Naive thymus-derived CD4-positive, alpha-beta T cell (primary cell): ENCODE measurements around the gene FGD2. TPM values are rescaled to one million over a fixed set of nuclear protein-coding genes. Genes with fewer than 3 reads are reported as not detected.
A peak's percentile ranks its signal among the peaks of the same experiment; 100 is the strongest.

Experiments
- ATAC-seq: fragments of 150-1000 bp; cut with Tn5 transposase; 2 replicates; pipeline ENCODE4 v1.10.0; 2021; ENCODE audit warnings: mild to moderate bottlenecking, moderate library complexity
- CTCF ChIA-PET: fragments of 350-600 bp; sonication (Branson Sonifier 250); formaldehyde crosslinking; loops from one replicate; lab custom pipeline; 2021; ENCODE audit warnings: antibody characterized with exemption; lab: Charles Lee
- POLR2A ChIA-PET: fragments of 350-600 bp; sonication (Branson Sonifier 250); formaldehyde crosslinking; loops from one replicate; lab custom pipeline; 2021; ENCODE audit warnings: antibody characterized with exemption, inconsistent platforms; lab: Charles Lee
- DNase-seq, 9 donors: peaks; one replicate each; pipeline versions ENCODE4 v3.0.0 to v3.0.0-alpha.2; 2020 to 2022; ENCODE audit warnings: mixed read lengths in 1 of 9
- H3K27ac ChIP-seq: one replicate; pipeline ENCODE4 v1.7.0; 2013; ENCODE audit warnings: mild to moderate bottlenecking, low read depth, low read length, moderate library complexity
- H3K27me3 ChIP-seq, 2 donors: one replicate each; pipeline ENCODE4 v1.7.0; 2013; ENCODE audit warnings: low read length in 2 of 2, mild to moderate bottlenecking in 2 of 2, moderate library complexity in 2 of 2; ENCODE audit not compliant: control insufficient read depth in 2 of 2, insufficient read depth in 2 of 2
- H3K36me3 ChIP-seq, 3 experiments: 1 replicate in 2 of 3; 2 replicates in 1 of 3; pipeline ENCODE4 v1.7.0; 2013; ENCODE audit warnings: low read length in 3 of 3, mild to moderate bottlenecking in 3 of 3, moderate library complexity in 1 of 3; ENCODE audit not compliant: insufficient read depth in 3 of 3, control insufficient read depth in 2 of 3
- H3K4me1 ChIP-seq, 2 donors: one replicate each; pipeline ENCODE4 v1.7.0; 2013; ENCODE audit warnings: low read length in 2 of 2, mild to moderate bottlenecking in 2 of 2, moderate library complexity in 1 of 2; ENCODE audit not compliant: control insufficient read depth in 2 of 2, insufficient read depth in 2 of 2
- H3K4me3 ChIP-seq: 2 replicates; pipeline ENCODE4 v1.7.0; 2013; ENCODE audit warnings: mild to moderate bottlenecking, low read length
- H3K9me3 ChIP-seq, 3 experiments: 1 replicate in 2 of 3; 2 replicates in 1 of 3; pipeline ENCODE4 v1.7.0; 2013; ENCODE audit warnings: low read length in 3 of 3; ENCODE audit not compliant: control insufficient read depth in 2 of 3
- H3K27ac Mint-ChIP-seq, 9 donors: one replicate each; pipeline ENCODE4 v1.8.0; 2020 to 2022; ENCODE audit warnings: mixed read lengths in 9 of 9, mild to moderate bottlenecking in 8 of 9, moderate library complexity in 5 of 9, inconsistent platforms in 2 of 9
- H3K27me3 Mint-ChIP-seq, 5 donors: one replicate each; pipeline ENCODE4 v1.8.0; 2021 to 2022; ENCODE audit warnings: mixed read lengths in 5 of 5, mild to moderate bottlenecking in 1 of 5
- H3K36me3 Mint-ChIP-seq, 5 donors: one replicate each; pipeline ENCODE4 v1.8.0; 2020 to 2022; ENCODE audit warnings: mixed read lengths in 5 of 5, mild to moderate bottlenecking in 3 of 5, inconsistent platforms in 1 of 5
- H3K4me1 Mint-ChIP-seq, 7 donors: one replicate each; pipeline ENCODE4 v1.8.0; 2020 to 2022; ENCODE audit warnings: mixed read lengths in 7 of 7, mild to moderate bottlenecking in 3 of 7, inconsistent platforms in 1 of 7
- H3K4me3 Mint-ChIP-seq, 10 donors: one replicate each; pipeline ENCODE4 v1.8.0; 2020 to 2022; ENCODE audit warnings: mild to moderate bottlenecking in 10 of 10, mixed read lengths in 10 of 10, moderate library complexity in 6 of 10, inconsistent platforms in 2 of 10
- H3K9me3 Mint-ChIP-seq, 11 donors: one replicate each; pipeline ENCODE4 v1.8.0; 2020 to 2022; ENCODE audit warnings: mixed read lengths in 11 of 11, mild to moderate bottlenecking in 4 of 11, inconsistent platforms in 1 of 11, moderate library complexity in 1 of 11
- intact Hi-C, 2 donors: fragments of 100-400 bp; cut with micrococcal nuclease; formaldehyde crosslinking; loops; one replicate each; pipeline ENCODE4 v1.15.1; 2023
- polyA plus RNA-seq, 2 donors: library from polyadenylated mRNA; unstranded; fragments of 300-500 nt; fragmentation: Illumina TruSeq; gene quantifications; one replicate each; pipeline ENCODE4 v1.2.3, GENCODE V29; 2021
- total RNA-seq, 6 experiments: library from RNA in 5 of 6; stranded (reverse) in 5 of 6; gene quantifications; 1 replicate in 5 of 6; 2 replicates in 1 of 6; pipeline ENCODE4 v1.2.3 and lab custom pipeline; 2021 to 2026

Gene FGD2
- total RNA-seq, result 10 to 100 TPM in 1 of 5 experiments, 1 to 10 TPM in 4; 1.4 to 71.9 (median 3.5) TPM
- polyA plus RNA-seq, result under 1 TPM; 0.25 to 0.38 TPM
- total RNA-seq (lab: John Stamatoyannopoulos, UW), result not detected

- Mint-ChIP-seq H3K36me3 (no peaks in the 10 kb centered on the region), H3K27ac (peak within 1 kb of the TSS in 6 of 9 donors; percentile 22 to 71 (median 42)), H3K4me1 (peaks cover 7 to 19% (median 10%) of the 10 kb centered on the region in 7 donors), H3K27me3 (peaks cover 0 to 3% (median 0%) of the 10 kb centered on the region in 5 donors), H3K9me3 (no peaks in the 10 kb centered on the region), H3K4me3 (peak within 1 kb of the TSS in 8 of 10 donors; percentile 2 to 50 (median 36))
- Histone ChIP-seq H3K27me3 (no peaks in the 10 kb centered on the region), H3K4me1 (peaks cover 4 to 12% of the 10 kb centered on the region in 2 donors), H3K36me3 (no peaks in the 10 kb centered on the region), H3K4me3 (peak within 1 kb of the TSS; percentile 4), H3K9me3 (no peaks in the 10 kb centered on the region), H3K27ac (no peak within 1 kb of the TSS)
- intact Hi-C loops, result no loop called here
- ChIA-PET POLR2A (interaction anchor here (1.5 kb wide), 1 partner anchor 19 kb away, joined by 4 read pairs; the partner anchor contains the start of gene MTCH1), CTCF (interaction anchor here (0.7 to 2.8 kb wide), 2 partner anchors 12 to 305 kb away, joined by 3 to 17 read pairs; no protein-coding TSS in a partner anchor)
- ATAC-seq (peak; percentile 61), DNase-seq (no peak)
Observed at GRCh38 chr6:37005061-37005810, at the start of gene FGD2. Gene FGD2 (plus strand): TSS chr6:37005655. CDS start chr6:37005818, 163 bp downstream.

DNA sequence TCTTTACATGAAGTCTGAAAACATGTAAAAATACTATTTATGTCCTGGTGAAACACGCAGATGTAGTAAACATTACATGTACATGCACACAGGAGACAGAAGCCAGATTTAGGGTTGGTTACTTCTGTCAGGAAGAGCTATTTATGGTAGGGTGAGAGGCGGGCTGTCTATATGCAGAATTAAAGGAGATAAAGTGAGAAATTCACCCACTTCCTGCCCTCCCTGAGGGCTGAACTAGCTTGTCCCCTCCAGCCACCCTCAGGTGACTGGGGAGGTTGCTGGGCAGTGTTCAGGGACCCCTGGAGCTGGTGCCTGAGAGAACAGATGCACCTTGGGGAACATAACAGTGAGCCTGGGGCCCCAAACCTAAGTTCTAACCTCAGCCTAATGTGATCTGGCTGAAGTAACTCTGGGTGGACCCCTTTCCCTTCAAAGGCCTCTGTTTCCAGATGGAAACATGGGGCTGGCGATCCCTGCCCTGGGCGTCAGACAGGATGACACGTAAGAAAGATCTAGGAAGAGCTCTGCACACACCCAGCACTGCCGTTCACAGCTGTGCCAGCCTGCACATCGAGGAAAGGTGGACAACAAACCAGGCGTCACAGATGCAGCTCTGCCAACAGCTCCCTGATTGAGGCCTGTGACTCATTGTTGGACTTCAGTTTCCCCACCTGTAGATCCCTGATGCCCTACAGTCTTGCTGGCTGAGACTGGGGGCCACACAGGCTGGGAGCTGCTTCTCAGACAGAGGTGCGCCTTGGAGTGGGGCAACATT lies 49.6 kb upstream of the FGD2 start:
- POLR2A ChIA-PET, result interaction anchor here (0.5 to 1.8 kb wide), 6 partner anchors 9 to 360 kb away, joined by 3 to 8 read pairs (median 6); partner anchors contain the start of genes C6orf89 and MTCH1
- H3K4me3 ChIP-seq, result peak overlapping the region; percentile 12
- H3K4me1 Mint-ChIP-seq, result peaks cover 33 to 55% (median 41%) of the 10 kb centered on the region in 7 donors

DNA sequence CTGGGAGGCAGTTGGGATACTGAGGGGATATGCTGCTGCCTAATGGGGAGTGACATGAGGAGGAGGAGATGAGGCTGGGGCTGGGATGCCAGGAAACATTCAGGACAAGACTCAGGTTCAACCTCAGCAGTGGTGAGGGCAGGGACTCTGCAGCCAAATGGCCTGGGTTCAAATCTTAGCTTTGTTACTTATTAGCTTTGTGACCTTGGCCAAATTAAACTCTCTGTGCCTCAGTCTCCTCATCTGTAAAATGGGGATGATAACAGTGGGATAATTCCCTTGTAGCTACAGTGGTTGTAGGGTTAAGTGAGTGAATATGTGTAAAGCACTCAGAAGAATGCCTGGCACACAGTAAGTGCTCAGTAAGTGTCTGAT lies 49.0 kb upstream of the FGD2 start:
- Mint-ChIP-seq H3K27me3 (peaks cover 0 to 8% (median 4%) of the 10 kb centered on the region in 5 donors), H3K27ac (peak overlapping the region in 7 of 9 donors; percentile 60 to 91 (median 78))

More for the DNA sequence above, 49.6 kb upstream of the FGD2 start:
- peak overlapping the region; percentile 9 to 90 (median 80) for H3K4me3 Mint-ChIP-seq
- peak in 1 of 9 donors; percentile 18 for DNase-seq
- no peaks in the 10 kb centered on the region for H3K36me3 Mint-ChIP-seq
- Histone ChIP-seq H3K9me3 (no peaks in the 10 kb centered on the region), H3K27me3 (no peaks in the 10 kb centered on the region), H3K36me3 (no peaks in the 10 kb centered on the region), H3K27ac (peak overlapping the region; percentile 23), H3K4me1 (peaks cover 23 to 35% of the 10 kb centered on the region in 2 donors)
- ATAC-seq, result peak; percentile 33
- no peaks in the 10 kb centered on the region for H3K9me3 Mint-ChIP-seq
- peak overlapping the region; percentile 29 to 91 (median 61) for H3K27ac Mint-ChIP-seq
- intact Hi-C loops, result no loop called here
- CTCF ChIA-PET, result interaction anchor here (2.1 kb wide), 1 partner anchor 30 kb away, joined by 4 read pairs; the partner anchor contains the start of gene MTCH1
- peaks cover 0 to 8% (median 4%) of the 10 kb centered on the region in 5 donors for H3K27me3 Mint-ChIP-seq

GRCh38 chr6:36957773-36958271 lies 47.6 kb upstream of the FGD2 start:
- POLR2A ChIA-PET, result no interaction called here
- CTCF ChIA-PET, result no interaction called here
- H3K36me3 ChIP-seq, result no peaks in the 10 kb centered on the region
- no peak for ATAC-seq
- Mint-ChIP-seq H3K9me3 (no peaks in the 10 kb centered on the region), H3K4me1 (peaks cover 37 to 68% (median 50%) of the 10 kb centered on the region in 7 donors), H3K27ac (peak overlapping the region in 3 of 9 donors; percentile 14 to 54 (median 30)), H3K36me3 (no peaks in the 10 kb centered on the region), H3K4me3 (peak overlapping the region in 1 of 10 donors; percentile 88), H3K27me3 (peaks cover 0 to 7% (median 4%) of the 10 kb centered on the region in 5 donors)
- H3K27ac ChIP-seq, result no peak overlapping the region
- no peak overlapping the region for H3K4me3 ChIP-seq
- DNase-seq, result no peak
- intact Hi-C loops, result no loop called here
- no peaks in the 10 kb centered on the region for H3K9me3 ChIP-seq
- no peaks in the 10 kb centered on the region for H3K27me3 ChIP-seq
- H3K4me1 ChIP-seq, result peaks cover 23 to 36% of the 10 kb centered on the region in 2 donors

More for the DNA sequence above, 49.0 kb upstream of the FGD2 start:
- ChIA-PET CTCF (interaction anchor here (2.1 kb wide), 1 partner anchor 30 kb away, joined by 4 read pairs; the partner anchor contains the start of gene MTCH1), POLR2A (interaction anchor here (1.0 to 1.8 kb wide), 4 partner anchors 8 to 30 kb away, joined by 4 to 8 read pairs (median 6); partner anchors contain the start of gene MTCH1)
- no peaks in the 10 kb centered on the region for H3K9me3 Mint-ChIP-seq
- H3K9me3 ChIP-seq, result no peaks in the 10 kb centered on the region
- no peaks in the 10 kb centered on the region for H3K36me3 ChIP-seq
- DNase-seq (no peak), ATAC-seq (no peak)
- H3K4me1 ChIP-seq, result peaks cover 23 to 35% of the 10 kb centered on the region in 2 donors
- H3K27ac ChIP-seq, result peak overlapping the region; percentile 23
- H3K27me3 ChIP-seq, result no peaks in the 10 kb centered on the region
- H3K4me1 Mint-ChIP-seq, result peaks cover 33 to 60% (median 46%) of the 10 kb centered on the region in 7 donors
- intact Hi-C loops, result no loop called here
- peak overlapping the region in 7 of 10 donors; percentile 68 to 90 (median 80) for H3K4me3 Mint-ChIP-seq
- no peak overlapping the region for H3K4me3 ChIP-seq
- no peaks in the 10 kb centered on the region for H3K36me3 Mint-ChIP-seq

DNA sequence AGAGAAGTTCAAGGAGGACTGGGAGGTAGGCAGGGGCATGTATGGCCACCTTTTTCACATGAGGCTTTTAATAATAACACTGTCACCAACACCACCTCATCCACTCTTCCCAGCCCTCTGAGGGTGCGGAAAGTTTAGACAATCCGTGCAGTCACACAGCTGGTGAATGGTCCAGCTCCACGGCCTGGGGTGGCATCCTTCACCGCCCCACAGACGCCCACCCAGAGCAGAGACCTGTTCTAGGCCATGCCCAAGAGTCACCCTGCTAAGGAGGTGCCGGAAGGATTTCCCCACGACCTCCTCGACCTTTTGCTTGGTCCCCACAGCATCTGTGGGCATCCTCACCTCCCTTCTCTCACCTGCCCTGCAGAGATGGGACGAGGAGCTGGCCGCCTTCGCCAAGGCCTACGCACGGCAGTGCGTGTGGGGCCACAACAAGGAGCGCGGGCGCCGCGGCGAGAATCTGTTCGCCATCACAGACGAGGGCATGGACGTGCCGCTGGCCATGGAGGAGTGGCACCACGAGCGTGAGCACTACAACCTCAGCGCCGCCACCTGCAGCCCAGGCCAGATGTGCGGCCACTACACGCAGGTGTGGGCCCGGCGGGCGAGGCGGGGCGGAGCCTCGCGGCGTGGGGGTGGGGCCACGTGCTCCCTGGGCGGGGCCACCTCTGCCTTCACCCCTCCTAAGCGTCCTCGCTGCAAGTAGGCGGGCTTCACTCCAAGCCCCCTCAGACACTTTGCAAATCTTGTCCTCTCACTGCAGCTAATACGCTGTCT lies 46.5 kb upstream of the FGD2 start:
- H3K27me3 Mint-ChIP-seq, result peaks cover 0 to 6% (median 0%) of the 10 kb centered on the region in 5 donors
- H3K27ac Mint-ChIP-seq, result peak overlapping the region in 2 of 9 donors; percentile 33 to 71
- no peak overlapping the region for H3K27ac ChIP-seq
- H3K9me3 ChIP-seq, result no peaks in the 10 kb centered on the region
- ChIA-PET POLR2A (no interaction called here), CTCF (interaction anchor here (0.6 to 0.7 kb wide), 2 partner anchors 18 to 1283 kb away, joined by 3 read pairs; no protein-coding TSS in a partner anchor)
- H3K36me3 Mint-ChIP-seq, result no peaks in the 10 kb centered on the region
- DNase-seq, result no peak
- H3K4me3 Mint-ChIP-seq, result no peak overlapping the region
- no peaks in the 10 kb centered on the region for H3K36me3 ChIP-seq
- no peak overlapping the region for H3K4me3 ChIP-seq
- H3K27me3 ChIP-seq, result no peaks in the 10 kb centered on the region
- no peak for ATAC-seq
- no peaks in the 10 kb centered on the region for H3K9me3 Mint-ChIP-seq
- intact Hi-C loops, result no loop called here
- H3K4me1 ChIP-seq, result peaks cover 30 to 41% of the 10 kb centered on the region in 2 donors
- peaks cover 40 to 69% (median 55%) of the 10 kb centered on the region in 7 donors for H3K4me1 Mint-ChIP-seq
